Retinal pigment epithelial cell (primary cell): Measurements from ENCODE around the gene TINAGL1.

Experiments
- DNase-seq: peaks from one replicate; pipeline ENCODE4 v3.0.0-alpha.2; 2010; ENCODE audit warnings: low read depth
- H3K4me3 ChIP-seq: 2 replicates; pipeline ENCODE4 v1.5.1; 2011; ENCODE audit warnings: mild to moderate bottlenecking, low read length, control low read depth, moderate library complexity
- TF ChIP-seq, protein P1 (sequence below): conservative IDR thresholded peaks from 2 replicates; pipeline ENCODE4 v1.5.1; 2011; ENCODE audit warnings: low read depth, low read length, control low read depth, inconsistent platforms

Gene TINAGL1

DNA sequence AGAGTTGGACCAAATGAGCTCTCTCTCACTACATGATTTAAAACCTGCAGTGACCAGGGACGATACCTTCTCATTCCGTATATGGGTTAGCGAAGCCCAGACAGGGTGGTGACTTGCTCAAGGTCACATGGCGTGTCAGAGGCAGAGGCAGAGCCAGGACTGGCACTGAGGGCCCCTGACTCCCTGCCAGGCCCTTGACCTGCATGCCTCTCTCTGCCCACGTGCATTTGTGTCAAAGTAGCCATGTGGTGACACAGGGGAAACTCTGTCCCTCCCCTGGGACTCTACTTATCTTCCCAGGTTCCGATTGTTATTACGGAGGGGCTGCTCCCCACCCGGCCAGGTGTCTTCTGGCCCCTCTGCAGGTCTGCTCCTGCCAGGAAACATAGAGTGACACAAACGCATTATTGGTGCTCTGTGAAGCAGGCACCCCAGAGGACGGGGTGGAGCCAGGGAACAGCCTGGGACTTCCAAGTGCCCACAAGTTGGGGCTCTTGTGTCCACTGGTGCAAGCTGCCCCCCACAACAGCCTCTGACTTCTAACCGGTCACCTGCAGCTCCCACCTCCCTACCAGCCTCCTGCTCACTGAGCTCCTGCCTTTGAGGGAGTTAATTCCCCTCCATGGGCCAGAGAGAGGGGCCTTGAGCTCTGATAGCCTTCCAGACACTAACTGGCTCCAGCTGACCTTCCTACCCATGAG is 7.3 kb upstream of the TINAGL1 start:
- TF ChIP-seq, protein P1, sequence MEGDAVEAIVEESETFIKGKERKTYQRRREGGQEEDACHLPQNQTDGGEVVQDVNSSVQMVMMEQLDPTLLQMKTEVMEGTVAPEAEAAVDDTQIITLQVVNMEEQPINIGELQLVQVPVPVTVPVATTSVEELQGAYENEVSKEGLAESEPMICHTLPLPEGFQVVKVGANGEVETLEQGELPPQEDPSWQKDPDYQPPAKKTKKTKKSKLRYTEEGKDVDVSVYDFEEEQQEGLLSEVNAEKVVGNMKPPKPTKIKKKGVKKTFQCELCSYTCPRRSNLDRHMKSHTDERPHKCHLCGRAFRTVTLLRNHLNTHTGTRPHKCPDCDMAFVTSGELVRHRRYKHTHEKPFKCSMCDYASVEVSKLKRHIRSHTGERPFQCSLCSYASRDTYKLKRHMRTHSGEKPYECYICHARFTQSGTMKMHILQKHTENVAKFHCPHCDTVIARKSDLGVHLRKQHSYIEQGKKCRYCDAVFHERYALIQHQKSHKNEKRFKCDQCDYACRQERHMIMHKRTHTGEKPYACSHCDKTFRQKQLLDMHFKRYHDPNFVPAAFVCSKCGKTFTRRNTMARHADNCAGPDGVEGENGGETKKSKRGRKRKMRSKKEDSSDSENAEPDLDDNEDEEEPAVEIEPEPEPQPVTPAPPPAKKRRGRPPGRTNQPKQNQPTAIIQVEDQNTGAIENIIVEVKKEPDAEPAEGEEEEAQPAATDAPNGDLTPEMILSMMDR: no peak
- DNase-seq: no peak
- H3K4me3 ChIP-seq: no peak overlapping the region

DNA sequence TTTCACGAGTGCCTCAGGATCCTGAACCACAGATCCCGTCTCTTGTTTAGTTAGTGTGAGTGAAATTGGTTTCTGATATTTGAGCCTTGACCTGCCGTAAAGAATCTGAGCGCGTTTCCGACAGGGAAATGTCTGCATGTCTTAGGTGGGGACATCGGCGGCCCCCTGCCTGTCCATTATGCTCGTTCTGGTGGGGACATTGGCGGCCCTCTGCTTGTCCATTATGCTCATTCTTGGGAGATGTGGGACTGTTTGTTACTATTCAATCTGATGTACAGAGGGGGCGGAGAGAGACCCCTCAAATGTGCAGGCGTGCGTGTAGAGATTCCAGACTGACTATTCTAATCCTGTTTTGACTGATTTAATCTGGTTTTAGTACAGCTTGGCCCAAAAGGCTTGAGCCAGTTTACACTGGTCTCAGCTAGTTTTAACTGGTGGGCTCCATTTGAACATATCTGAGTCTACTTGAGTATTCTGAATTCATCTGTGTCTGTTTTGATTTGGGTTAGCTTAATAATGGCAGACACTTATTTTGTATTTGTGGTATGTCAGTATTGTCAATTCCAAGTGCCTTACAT is 6.6 kb upstream of the TINAGL1 start:
- no peak for DNase-seq
- TF ChIP-seq, protein P1: no peak
- no peak overlapping the region for H3K4me3 ChIP-seq

DNA sequence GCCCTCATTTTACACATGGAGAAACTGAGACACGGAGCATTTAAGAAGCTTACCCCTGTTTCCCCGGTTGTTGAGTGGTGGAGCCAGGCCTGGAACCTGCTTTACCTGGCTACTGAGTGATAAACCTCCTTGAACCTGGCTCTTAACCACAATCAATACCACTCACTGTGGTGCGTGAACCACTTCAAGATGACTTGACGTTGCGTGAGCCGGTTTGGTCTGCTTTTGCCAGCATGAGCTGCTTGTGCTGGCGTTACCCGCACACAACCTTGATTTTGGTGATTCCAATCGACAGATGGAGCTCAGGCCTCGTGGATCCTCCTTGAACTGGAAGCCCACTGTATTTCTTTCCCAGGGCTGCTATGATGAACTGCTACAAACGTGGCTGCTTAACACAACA is 6.1 kb upstream of the TINAGL1 start:
- DNase-seq: no peak
- no peak overlapping the region for H3K4me3 ChIP-seq
- TF ChIP-seq, protein P1: no peak

DNA sequence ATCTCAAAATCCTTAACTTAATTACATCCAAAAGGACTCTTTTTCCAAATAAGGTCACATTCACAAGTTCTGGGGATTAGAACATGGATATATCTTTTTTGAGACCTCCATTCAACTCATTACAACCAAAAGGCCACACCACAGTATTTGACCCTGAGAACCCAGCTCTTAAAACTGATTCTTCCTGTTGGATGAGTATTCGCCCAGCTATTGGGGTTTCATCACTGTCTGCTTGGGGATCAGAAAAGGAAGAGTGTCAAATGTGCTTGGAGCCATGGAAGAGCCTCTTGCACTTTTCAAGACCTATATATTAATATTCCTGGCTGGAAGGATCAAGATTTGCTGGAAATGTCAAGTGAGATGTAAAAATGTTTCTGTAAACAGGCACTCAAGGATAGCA is 5.4 kb upstream of the TINAGL1 start:
- DNase-seq: no peak
- H3K4me3 ChIP-seq: no peak overlapping the region
- TF ChIP-seq, protein P1: no peak

DNA sequence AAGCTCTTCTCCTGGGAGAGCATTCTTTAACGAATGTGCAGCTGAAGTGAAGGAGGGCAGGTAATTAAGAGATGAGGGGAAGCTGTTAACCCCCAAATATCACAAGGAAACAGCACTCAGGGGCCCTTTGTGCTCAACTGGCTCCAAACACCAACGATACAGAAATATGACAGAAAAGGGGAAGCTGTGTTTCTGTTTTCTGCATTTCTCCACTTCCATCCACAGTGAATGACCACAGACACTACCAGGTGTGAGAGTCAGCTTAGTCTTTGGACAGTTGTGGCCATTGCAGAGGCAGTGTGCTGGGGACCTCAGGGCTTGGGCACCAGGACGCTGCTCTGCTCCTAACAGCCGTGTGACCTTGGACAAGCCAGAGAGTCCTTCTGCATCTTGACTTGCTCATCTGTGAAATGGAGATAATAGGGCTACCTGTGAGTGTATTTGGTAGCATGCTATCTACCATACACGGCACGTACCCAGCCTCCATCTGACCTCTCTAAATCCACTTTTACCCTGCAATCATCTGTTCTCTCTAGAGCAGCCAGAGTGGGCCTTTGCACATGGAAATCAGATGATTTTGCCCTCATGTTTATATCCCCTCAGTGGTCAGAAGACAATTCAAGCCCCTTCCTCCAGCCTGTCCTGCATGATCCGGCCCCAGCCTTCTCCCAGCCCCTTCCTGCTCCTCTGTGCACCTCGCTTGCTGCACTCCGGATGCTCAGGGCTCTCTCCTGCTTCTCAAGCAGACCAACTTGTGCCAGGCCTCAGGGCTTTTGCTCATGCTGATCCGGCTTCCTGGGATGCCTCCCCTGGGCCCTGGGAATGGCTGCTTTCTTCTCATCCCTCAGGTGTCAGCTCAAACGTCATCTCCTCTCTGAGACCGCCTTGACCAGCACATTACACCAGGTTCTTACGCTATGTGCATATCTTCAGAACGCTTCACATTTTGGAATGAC is 4.7 kb upstream of the TINAGL1 start:
- no peak for DNase-seq
- no peak overlapping the region for H3K4me3 ChIP-seq
- TF ChIP-seq, protein P1: no peak

DNA sequence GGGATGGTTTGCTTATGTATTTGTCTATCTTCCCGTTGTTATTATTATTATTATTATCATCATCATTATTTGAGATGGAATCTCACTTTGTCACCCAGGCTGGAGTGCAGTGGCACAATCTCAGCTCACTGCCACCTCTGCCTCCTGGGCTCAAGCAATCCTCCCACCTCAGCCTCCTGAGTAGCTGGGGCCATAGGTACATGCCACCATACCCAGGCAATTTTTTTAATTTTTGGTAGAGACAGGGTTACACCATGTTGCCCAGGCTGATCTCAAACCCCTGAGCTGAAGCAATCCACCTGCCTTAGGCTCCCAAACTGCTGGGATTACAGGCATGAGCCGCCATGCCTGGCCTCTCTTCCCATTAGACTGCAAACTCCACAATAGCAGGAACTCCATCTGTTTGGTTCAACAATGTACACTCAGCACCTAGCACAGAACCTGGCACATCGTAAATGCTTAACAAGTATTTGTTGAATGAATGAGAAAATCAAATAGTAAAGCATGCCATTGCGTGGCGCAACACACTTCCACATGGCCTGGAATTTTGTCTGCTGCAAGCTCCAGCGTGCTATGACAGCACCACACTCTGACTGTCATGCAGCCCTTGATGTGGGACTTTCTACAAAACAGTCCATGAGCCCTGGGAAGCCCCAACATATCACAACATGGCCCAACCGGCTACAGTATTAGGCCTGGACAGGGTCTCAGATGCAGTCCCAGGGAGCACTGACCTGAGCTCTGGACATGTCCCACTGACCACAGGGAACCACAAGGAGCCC is 3.8 kb upstream of the TINAGL1 start:
- no peak overlapping the region for H3K4me3 ChIP-seq
- no peak for DNase-seq
- TF ChIP-seq, protein P1: no peak
